ENCODE measurements around the gene CYB5A. TPM values are rescaled to one million over a fixed set of nuclear protein-coding genes. Genes with fewer than 3 reads are reported as not detected.

The CYB5A gene
- total and polyA plus RNA-seq, 9 of the 15 experiments (the other 6 are each of a cell fraction or from before 2014, with no cell fraction given), result 11.9 to 22.6 (median 14.1) TPM

GRCh38 chr18:74337155-74337911 is 45.6 kb upstream of the CYB5A start (continued):
- no peak for TF ChIP-seq MGA (IDR thresholded peaks at IDR 0.05)
- no peak for TF ChIP-seq MXD1 (CRISPR knock-in tag; IDR thresholded peaks at IDR 0.05; ENCODE audit: borderline replicate concordance, poor library complexity, severe bottlenecking)
- no peak for TF ChIP-seq RBM25 (IDR thresholded peaks at IDR 0.05; ENCODE audit: low read depth, low read length, severe bottlenecking)
- TF ChIP-seq FOXJ2 (tag; IDR thresholded peaks at IDR 0.05), result no peak
- no peak for TF ChIP-seq ZNF165 (CRISPR knock-in tag; IDR thresholded peaks at IDR 0.05; ENCODE audit: borderline replicate concordance)
- TF ChIP-seq ZNF785 (CRISPR knock-in tag; IDR thresholded peaks at IDR 0.05), result no peak
